Activated T-cell treated with anti-CD3 and anti-CD28 coated beads for 1 hour (primary cell): Measurements from ENCODE around the gene TMEM221.

ENCODE experiments used
- DNase-seq: peaks from one replicate; pipeline ENCODE4 v3.0.0-alpha.2; 2020; ENCODE audit warnings: low read depth

Gene TMEM221

DNA sequence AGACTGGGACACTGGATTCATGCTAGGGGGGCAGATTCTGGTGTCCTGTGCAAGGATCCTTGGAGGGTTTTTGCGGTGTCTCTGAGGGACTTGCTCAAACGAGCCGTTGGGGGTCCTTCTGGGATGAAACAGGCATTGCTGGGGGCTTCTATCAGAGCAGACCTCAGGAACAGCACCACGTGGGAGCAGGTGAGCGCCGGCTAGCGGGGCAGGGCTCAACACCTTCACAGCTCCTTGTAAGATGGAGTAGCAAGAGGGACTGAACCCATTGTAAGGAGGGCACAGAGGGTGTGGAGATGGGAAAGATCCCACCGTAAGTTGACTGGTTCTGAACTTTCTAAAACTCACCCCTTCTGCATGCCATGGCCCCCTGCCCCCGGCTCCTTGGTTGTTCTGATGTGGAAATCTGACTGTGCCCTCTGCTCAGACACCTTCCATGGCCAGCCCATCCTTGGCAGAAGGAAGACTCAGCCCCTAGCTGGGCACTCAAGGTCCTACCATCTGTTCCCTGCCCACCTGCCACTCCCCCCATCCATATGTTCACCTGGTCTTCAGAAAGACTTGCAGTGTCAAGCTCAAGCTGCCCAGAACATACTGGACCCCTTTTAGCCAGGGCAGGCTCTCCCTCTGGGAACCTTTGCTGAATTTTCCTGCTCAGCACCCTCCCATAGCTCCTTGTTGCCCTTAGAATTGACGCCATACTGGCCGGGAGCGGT, 23.1 kb upstream of the TMEM221 start:
- DNase-seq, result no peak

GRCh38 chr19:17470068-17470841, 21.8 kb upstream of the TMEM221 start, which contains the start of gene SLC27A1:
Gene SLC27A1 (plus strand): TSS chr19:17470524. CDS start chr19:17470541, 17 bp downstream.
- peak; percentile 82 for DNase-seq

GRCh38 chr19:17469481-17470067, 21.1 kb upstream of the TMEM221 start:
- peak; percentile 97 for DNase-seq

DNA sequence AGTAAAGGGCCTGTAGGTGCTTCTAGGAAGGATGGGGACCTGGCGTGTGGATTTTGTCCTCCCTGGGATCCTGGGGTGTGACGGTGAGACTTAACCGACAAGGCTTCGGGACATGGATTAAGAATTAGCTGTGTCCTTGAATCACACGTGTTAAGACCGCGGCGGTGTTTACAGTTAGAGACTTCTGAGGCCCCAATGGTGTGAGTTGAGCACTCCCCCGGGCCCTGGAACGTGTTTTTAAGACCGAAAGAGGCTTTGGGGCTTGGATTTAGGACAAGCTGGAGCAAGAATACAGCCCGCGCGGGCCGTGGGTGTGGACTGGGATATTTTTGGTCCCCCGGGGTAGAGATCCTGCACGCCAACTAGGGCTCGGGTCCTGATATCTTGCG, 20.6 kb upstream of the TMEM221 start:
- no peak for DNase-seq

DNA sequence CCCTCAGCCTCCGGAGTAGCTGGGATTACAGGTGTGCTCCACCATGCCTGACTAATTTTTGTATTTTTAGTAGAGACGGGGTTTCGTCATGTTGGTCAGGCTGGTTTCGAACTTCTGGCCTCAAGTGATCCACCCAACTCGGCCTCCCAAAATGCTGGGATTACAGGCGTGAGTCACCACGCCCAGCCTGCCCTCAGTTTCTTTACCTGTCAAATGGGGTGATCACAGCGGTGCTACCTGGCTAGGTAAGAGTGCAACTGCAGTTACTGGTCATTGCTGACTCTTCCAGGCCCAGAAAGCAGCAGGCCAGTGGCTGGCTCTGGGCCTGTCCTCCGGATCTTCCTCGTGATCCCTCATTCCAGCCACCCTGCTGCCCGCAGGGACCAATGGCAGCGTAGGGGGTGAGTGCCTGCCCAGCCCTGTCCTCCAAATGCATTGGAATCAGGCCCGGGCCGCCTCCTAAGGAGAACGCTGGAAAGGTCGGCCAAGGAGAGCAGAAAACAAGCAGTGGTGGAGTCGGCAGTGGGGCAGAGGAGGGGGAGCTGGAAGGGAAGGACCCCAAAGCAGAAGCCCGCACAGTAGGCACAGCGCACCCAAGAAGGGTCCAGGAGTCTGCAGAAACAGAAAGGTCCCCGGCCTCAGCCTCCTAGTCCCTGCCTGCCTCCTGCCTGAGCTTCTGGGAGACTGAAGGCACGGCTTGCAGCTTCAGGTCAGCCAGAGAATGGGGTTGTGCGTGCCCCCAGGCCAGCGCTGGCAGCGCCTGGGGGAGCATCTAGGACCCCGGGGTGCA, 20.0 kb upstream of the TMEM221 start:
- DNase-seq, result no peak

DNA sequence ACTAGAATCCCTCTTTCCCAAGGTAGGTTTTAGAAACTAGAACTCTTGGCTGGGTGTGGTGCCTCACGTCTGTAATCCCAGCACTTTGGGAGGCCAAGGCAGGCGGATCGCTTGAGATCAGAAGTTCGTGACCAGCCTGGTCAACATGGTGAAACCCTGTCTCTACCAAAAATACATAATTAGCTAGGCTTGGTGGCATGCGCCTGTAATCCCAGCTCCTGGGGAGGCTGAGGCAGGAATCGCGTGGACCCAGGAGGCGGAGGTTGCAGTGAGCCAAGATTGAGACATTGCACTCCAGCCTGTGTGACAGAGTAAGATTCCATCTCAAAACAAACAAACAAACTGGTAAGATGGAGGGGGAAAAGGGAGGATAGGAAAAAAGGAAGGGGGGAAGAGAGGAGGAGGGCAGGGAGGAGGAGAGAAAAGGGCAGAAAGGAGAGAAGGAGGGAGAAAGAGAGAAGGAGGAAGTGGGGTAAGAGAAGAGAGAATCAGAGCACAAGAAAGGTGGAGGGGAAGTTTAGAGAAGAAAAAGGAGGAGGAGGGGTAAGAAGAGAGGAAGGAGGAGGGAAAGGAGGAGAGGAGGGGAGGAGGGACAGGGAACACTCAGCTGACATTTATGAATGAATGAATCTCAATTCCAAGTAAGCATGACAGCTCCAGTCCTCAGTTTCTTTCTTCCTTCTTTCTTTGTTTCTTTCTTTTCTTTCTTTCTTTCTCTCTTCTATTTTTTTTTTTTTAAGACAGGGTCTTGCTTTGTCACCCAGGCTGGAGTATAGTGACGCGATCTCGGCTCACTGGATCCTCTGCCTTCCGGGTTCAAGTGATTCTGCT, 19.2 kb upstream of the TMEM221 start:
- DNase-seq, result no peak

- no peak for DNase-seq
Measured at GRCh38 chr19:17466487-17466850, 18.0 kb upstream of the TMEM221 start.

DNA sequence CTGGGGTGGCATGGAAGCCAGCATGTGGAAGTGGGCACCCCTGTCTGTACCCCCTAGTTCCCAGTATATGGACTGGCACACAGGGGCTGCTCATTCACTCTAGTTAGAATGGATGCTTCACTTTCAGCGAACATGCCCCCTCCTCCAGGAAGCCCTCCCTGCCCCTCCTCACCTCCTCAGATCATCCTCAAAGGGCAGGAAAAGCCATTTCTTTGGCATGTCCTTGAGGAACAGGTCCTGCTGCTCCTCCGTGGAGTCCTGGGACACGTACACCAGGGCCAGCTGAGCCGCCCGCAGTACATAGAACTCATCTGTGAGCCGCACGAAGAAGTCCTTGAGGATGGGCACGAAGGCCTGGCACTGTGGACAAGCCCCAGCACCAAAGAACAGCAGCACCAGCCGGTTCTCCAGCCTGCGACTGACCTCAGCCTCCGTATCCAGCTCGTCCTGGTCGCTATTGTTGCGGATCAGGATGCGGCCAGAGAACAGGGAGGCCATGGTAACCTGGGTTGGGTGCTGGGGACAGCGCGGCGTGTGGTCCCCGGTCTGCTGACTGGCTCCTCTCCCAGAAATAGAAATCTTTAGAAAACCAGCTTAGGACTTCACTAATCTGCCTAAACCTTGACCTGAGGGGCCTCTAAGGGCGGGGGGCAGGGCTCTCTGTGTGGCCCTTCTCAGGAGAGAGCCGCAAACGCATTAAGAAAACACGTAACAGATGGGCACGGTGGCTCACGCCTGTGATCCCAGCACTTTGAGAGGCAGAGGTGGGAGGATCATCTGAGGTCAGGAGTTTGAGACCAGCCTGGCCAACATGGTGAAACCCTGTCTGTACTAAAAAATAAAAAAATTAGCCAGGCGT, 12.1 kb upstream of the TMEM221 start, which contains the start of gene NXNL1:
TSS of gene NXNL1 (minus strand) at position 555 of the 859 bp plus-strand sequence. CDS start at position 498, 57 bp downstream.
- no peak for DNase-seq

DNA sequence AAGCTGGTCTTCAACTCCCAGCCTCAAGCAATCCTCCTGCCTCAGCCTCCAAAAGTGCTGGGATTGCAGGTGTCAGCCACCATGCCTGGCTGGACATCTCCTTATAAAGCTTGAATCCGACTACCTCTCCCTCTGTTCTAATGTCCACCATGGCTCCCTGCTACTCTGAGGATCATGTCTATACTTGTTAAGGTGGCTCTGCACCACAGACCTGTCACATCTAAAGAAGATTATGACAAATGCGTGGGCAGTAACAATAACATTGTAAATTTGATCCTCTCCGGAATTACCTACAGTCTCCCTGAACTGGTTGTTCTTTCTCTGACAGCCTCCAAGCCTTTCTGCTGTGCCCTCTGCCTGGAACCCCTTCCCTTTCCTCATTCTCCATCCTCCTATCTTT, 10.5 kb upstream of the TMEM221 start:
- DNase-seq, result no peak

DNA sequence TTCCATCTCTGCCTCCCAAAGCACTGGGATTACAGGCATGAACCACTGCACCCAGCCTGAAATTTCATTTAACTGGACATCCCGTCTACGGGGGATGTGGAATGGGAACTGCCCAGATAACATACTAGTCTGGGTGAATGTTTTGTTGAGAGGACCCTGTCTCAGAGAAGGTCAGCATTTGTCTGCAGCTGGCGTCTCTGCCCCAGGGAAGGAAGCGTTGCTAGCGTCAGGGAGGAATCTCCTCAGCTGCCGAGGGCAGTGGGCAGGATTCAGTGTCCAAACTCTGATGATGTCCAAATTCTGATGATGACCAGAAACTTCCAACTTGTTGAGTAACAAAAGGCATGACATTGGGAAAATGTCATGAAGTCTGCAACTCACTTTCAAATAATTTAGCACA, 9.1 kb upstream of the TMEM221 start:
- no peak for DNase-seq

GRCh38 chr19:17456127-17456526, 7.7 kb upstream of the TMEM221 start:
- DNase-seq, result no peak

DNA sequence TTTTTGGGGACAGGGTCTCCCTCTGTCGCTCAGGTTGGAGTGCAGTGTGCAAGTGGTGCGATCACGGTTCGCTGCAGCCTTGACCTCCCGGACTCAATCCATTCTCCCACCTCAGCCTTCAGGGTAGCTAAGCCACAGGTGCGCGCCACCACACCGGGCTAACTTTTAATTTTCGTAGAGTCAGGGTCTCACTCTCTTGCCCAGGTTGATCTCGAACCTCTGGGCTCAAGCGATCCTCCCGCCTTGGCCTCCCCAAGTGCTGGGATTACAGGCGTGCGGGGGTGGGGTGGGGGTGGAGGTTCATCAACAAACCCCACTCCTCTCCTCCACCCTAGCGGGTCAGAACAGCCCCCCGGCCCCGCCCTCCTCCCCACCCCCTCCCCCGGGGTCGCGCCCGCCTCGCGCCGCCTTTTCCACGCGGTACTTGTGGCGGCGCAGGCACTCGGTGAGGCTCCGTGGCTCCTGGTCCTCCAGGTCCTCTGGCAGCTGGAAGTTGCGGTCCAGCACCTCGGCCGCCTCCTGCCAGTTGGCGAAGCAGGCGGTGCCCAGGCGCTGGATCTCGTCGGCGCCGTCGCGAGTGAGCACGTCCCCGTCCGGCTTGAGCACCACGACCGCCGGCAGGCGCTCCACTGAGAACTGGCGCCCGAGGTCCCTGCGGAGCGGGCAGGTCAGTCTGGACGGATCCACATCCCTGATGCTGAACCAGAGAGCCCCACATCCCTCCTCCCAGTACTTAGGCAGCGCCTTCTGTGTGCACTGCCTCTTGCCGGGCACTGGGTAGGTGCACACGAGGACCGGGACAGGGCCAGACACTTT, 7.0 kb upstream of the TMEM221 start:
- no peak for DNase-seq

GRCh38 chr19:17454576-17455071, 6.2 kb upstream of the TMEM221 start:
- DNase-seq, result no peak

DNA sequence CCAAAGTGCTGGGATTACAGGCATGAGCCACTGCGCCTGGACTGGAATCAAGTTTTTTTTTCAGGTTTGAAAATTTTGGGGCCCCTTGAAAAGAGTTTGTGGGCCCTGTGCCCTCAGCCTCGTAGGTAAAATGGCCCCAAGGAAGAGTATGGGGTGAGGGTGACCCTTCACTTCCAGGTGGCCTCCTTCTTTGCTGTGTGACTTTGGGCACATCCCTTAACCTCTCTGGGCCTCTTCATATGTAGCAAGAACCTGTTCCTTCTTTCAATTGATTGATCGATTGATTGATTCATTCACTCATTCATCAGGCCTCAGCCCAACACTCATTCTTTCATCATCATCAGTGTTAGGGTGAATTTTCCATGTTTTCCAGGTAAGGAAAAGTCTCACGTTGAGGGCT, 3.4 kb upstream of the TMEM221 start:
- no peak for DNase-seq

DNA sequence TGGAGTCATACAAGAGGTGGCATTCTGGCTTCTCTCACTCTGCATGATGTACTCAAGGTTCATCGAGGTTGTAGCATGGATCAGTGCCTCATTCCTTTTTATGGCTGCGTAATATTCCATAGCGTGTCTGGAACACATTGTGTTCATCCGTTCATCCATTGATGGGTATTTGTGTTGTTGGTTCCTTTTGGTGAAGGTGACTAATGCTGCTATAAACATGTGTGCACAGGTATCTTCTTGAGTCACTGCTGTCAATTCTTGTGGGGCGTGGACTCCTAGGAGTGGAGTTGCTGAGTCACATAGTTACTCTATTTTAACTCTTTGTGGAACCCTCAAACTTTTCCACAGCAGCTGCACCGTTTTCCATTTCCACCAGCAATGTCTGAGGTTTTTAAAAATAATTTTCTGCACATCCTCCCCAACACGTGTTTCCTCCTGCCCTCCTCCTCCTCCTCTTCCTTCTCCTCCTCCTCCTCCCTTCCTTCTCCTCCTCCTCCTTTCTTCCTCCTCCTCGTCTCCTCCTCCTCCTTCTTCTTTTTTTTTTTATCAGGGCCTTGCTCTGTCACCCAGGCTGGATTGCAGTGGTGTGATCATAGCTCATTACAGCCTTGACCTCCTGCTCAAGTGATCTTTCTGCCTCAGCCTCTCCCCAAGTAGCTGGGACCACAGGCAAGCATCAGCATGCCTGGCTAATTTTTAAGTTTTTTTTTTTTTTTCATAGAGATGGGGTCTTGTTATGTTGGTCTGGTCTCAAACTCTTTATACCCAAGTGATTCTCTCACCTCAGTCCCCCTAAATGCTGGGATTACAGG, 2.0 kb upstream of the TMEM221 start:
- DNase-seq, result no peak

DNA sequence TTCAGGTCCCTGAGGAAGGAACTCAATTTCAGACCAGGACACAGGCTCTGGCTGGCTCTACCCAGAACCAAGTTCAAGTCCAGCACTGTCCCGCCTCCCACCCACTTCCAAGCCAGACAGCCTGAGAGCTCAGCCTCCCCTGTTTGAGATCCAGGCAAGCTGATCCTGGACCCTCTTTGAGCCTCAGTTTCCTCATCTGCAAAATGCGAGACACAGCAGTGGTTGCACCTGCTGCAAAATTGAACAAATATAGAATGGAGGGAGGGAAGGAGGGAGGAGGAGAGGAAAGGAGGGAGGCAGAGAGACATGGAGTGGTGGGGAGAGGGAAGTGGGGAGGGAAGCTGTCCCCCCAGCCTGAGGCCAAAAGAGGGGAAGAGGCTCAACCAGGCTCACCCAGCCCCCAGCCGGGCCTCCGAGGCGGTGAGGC, 751 bp downstream of the TMEM221 start:
- no peak for DNase-seq

- no peak for DNase-seq
Measured at GRCh38 chr19:17445526-17446165, 2.8 kb downstream of the TMEM221 start.
